Activated T-cell treated with anti-CD3 and anti-CD28 coated beads for 48 hours (primary cell): ENCODE data around the gene NXNL1.
A peak's percentile ranks its signal among the peaks of the same experiment; 100 is the strongest.

Source experiments
- DNase-seq: peaks from one replicate; pipeline ENCODE4 v3.0.0-alpha.2; 2020; ENCODE audit warnings: low read depth

The NXNL1 gene

DNA sequence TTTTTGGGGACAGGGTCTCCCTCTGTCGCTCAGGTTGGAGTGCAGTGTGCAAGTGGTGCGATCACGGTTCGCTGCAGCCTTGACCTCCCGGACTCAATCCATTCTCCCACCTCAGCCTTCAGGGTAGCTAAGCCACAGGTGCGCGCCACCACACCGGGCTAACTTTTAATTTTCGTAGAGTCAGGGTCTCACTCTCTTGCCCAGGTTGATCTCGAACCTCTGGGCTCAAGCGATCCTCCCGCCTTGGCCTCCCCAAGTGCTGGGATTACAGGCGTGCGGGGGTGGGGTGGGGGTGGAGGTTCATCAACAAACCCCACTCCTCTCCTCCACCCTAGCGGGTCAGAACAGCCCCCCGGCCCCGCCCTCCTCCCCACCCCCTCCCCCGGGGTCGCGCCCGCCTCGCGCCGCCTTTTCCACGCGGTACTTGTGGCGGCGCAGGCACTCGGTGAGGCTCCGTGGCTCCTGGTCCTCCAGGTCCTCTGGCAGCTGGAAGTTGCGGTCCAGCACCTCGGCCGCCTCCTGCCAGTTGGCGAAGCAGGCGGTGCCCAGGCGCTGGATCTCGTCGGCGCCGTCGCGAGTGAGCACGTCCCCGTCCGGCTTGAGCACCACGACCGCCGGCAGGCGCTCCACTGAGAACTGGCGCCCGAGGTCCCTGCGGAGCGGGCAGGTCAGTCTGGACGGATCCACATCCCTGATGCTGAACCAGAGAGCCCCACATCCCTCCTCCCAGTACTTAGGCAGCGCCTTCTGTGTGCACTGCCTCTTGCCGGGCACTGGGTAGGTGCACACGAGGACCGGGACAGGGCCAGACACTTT is 5.2 kb downstream of the NXNL1 start:
- no peak for DNase-seq

DNA sequence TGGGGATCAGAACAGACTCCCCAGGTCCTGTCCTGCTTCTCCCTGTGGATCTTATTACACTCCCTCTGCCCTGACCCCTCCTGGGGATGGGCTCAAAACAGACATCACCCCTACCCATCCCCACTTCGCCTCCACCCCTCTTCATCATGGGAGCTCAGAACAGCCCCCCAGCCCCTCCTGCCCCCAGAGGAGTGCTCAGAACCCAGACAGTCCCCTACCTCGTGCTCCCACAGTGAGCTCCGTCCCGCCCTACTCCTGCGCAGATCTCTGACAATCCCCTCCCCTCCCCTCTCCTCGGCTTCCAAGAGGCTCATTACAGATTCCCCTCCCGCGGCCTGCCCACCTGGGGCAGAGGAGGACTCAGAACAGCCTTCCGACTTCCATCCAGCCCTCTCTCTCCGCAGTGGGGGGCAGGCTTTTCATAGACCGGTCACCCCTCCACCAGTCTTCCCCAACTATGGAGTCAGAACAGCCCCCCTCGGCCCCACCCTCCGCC is 6.1 kb downstream of the NXNL1 start:
- no peak for DNase-seq

DNA sequence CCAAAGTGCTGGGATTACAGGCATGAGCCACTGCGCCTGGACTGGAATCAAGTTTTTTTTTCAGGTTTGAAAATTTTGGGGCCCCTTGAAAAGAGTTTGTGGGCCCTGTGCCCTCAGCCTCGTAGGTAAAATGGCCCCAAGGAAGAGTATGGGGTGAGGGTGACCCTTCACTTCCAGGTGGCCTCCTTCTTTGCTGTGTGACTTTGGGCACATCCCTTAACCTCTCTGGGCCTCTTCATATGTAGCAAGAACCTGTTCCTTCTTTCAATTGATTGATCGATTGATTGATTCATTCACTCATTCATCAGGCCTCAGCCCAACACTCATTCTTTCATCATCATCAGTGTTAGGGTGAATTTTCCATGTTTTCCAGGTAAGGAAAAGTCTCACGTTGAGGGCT is 8.9 kb downstream of the NXNL1 start:
- no peak for DNase-seq

- no peak for DNase-seq
Measured at GRCh38 chr19:17450264-17451075, 10.3 kb downstream of the NXNL1 start.

DNA sequence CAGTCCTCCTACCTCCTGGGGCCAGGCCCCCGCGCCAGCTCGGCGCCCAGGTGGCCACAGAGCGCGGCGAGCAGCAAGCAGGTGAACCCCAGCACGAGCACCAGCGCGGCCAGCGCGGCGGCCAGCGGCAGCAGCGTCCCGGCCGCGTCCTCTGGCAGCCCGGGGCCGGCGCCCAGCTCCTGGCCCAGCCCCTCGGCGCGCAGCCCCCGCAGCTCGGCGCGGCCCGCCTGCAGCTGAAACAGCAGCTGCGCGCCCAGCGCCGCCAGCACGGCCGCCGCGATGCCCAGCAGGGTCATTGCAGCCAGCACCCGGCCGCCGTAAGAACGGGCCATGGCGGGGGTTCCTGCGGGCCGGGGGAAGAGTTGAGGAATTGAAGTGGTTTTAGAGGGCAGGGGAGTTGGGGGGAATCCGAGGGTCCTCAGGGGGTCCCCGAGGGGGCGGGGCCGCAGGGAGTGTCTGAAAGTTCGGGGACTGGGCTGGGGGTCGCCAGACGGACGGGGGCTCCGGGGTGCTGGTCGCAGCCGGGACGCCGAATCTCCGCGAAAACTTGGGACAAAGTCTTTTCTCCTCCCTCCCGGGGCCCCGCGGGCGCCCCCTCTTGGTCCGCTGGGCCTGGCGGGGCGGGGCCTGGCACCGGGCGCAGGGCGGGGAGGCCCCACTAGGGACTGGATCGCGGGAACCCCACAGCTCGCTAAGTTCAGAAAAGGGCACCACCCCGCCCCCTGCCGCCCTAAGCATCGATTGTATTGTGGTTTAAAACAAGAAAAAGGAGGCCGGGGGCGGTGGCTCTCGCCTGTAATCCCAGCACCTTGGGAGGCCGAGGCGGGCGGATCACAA is 12.4 kb downstream of the NXNL1 start, which contains the start of gene TMEM221:
TMEM221 (minus strand) TSS at position 538 of the 837 bp plus-strand sequence; CDS start at position 332, 206 bp downstream.
- peak; percentile 56 for DNase-seq

- DNase-seq, result no peak
Measured at GRCh38 chr19:17447704-17448130, 13.0 kb downstream of the NXNL1 start.

DNA sequence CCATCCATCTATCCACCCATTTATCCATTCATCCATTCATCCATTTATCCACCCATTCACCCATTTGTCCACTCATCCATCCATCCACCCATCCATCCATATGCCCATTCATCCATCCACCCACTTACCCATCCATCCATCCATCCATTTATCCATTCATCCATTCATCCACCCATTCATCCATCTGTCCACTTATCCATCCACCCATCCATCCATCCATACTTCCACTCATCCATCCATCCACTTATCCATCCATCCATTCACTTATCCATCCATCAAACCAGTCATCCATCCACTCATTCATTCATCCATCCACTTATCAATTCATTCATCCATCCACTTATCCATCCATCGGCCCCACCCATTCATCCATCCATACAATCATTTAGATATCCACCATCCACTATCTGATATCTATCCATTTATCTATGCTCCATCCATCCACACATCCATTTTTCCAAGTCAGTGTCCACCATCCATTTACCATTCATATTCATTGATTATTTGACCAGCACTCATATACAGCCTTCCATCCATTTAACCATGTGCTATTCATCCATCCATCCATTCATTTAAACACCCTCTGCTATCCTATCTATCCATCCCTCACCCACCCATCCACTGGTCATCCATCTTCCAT is 15.1 kb downstream of the NXNL1 start:
- no peak for DNase-seq

- DNase-seq, result no peak
Measured at GRCh38 chr19:17441241-17442021, 19.3 kb downstream of the NXNL1 start.

DNA sequence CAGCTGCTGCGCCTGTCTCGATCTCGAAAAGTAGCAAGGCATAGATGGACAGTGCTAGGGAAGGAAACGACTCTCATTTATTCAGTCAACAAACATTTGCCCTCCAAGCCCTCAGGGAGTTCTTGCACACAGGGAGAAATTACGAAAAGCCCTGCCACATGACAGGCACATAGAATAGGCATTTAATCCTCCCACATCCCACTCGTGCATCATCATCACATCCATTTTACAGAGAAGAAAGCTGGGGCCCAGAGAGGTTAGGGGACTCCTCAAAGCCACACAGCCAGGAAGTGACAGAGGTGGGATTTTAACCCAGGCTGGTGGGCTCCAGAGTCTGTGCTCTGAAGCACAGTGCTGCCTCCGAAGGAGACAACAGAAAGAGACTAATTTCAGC is 23.9 kb downstream of the NXNL1 start:
- DNase-seq, result no peak

DNA sequence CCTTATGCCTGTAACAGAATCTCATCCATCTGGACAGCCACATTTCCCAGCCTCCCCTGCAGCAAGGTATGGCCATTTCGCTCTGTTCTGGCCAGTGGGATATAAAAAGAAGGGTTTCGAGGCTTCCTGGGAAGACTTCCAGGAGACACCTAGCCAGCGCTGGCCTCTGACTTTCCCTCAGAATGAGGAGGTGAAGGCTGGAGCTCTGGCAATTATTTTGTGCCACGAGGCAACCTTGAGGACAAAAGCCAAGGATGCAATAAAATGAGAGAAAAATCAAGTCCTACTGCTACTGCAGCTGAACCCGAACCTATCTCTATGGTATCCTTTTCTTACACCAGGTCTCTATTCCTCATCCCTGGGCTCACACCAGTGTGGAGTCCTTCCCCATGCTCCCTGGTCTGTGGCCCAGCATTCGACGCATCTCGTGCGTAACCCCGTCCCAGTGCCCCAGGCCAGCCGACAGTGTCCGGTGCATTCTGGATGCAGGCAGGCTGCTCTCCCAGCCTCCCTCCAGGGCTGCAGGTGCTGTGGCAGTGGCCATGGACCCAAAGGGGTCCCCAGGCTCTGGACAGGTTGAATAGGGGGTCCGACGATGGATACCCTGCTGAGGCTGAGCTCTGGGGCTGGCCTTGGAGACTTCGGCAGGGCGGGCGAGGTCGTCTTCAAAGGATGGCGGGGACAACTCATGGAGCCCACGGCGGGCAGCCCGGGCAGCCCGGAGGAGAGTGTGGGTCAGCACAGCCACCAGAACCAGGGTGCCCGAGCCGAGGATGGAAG is 24.4 kb downstream of the NXNL1 start:
- DNase-seq, result no peak

DNA sequence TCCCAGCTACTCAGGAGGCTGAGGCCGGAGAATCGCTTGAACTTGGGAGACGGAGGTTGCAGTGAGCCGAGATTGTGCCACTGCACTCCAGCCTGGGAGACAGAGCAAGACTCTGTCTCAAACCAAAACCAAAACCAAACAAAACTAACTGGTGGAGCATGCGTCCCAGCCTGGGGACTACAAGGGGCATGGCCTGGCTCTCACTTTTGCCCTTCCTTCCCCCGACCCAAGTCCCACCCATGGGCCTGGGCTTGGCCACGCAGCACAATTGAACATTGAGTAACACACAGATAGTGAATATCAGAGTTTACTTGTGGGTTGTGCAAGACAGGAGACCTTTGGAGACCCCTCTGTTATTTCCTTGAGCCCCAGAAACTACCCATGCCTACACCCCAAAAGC is 25.5 kb downstream of the NXNL1 start:
- no peak for DNase-seq

DNA sequence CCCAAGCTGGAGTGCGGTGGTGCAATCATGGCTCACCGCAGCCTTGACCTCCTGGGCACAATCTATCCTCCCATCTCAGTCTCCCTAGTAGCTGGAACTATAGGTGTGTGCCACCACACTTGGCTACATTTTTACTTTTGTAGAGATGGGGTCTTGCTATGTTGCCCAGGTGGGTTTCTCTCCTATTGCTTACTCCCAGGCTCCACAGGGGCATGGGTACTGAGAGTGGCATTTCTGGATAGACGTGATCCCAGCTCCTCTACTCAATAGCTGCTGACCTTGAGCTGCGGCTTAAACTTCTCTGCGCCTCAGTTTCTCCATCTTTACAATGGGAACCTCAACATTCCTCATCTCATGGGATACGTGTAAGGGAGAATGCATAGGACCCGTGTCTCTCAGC is 29.3 kb downstream of the NXNL1 start:
- no peak for DNase-seq

DNA sequence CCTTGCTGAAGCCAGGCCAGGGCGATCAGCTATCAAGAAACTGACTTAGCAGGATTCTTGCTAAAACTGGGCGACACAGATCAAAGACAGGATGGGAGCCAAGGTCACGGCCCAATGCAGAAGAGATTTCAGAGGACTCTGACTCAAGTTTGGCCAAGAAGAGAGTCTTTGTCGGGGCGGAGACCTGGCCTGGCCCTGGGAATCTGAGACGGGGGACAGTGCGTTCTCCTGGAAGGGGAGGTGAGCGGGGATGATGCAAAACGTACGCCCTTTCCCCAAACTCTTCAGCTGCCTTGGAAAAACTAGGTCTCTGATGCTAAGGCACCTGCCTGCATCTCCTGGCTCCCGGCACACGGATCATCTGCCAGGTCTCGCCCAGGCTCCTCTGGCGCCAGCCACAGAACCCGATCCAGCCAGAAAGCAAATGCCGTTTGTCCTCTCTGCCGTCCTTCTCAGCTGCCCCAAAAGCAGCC is 31.0 kb downstream of the NXNL1 start:
- no peak for DNase-seq

GRCh38 chr19:17424743-17425365 is 35.9 kb downstream of the NXNL1 start:
- DNase-seq, result peak; percentile 24

DNA sequence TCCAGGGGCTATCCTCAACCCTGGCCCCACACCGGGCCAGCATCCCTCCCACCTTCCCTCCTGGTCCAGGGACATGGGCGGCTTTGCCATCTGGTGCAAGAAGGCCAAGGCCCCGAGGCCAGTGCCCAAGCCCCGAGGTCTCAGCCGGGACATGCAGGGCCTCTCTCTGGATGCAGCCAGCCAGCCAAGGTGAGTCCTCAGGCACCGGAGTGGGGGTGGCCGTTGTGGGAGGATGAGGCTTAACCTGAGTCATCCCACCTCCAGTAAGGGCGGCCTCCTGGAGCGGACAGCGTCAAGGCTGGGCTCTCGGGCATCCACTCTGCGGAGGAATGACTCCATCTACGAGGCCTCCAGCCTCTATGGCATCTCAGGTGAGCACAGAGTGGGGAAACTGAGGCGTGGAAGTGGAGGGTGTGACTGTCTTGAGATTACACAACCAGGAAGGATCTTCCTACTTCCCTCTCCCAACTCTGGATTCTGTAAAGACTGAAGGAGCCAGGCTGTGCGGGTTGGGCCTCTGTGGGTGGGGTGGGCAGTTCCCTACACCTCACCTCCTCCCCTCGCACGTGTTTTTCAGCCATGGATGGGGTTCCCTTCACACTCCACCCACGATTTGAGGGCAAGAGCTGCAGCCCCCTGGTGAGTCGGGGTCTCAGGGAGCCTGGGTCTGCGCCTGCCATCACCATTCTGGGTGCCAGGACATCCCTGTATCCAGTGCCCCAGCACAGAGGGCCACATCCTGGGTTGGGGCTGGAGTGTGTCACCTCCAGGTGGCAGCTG is 37.1 kb downstream of the NXNL1 start:
- DNase-seq, result no peak

- no peak for DNase-seq
Measured at GRCh38 chr19:17421942-17422341, 38.8 kb downstream of the NXNL1 start.

DNA sequence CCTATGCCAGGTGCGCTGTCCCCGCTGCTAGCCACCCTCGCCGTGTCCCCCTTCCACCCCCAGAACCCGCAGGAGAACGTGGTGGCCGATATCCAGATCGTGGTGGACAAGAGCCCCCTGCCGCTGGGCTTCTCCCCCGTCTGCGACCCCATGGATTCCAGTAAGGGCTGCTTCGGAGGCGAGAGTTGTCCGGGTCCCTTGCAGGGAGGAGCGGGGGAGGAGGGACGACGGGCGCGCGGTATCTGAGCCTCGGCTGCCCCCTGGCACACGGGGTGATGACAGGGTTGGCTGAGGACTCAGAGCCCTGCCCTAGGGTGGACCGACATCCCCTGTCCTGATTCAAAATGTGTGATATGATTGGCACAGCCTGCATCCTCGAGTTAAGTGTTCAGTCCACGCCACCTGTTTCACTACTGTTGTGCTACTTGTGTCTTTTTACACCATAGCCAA is 40.2 kb downstream of the NXNL1 start:
- DNase-seq, result peak; percentile 18
